ENCODE measurements around the gene CCDC188.
"Not testable (repeated sequence)": the region's sequence is repeated elsewhere in the genome, so short reads cannot be mapped to it uniquely, and the experiment has no call there.

Gene CCDC188

DNA sequence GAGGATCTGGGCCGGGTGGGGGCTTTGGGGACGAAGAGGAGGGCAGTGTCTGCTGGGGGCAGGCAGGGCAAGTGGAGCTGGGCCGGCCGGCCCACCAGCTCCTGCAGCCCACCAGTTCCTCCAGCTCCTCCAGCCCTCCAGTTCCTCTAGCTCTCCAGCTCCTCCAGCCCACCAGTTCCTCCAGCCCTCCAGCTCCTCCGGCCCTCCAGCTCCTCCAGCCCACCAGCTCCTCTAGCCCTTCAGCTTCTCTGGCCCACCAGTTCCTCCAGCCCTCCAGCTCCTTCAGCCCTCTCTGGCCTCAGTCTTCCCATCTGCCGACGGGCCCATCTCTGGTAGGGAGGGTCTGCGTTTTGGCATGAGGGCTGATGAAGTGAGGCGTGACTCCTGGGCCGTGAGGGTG lies 9.2 kb upstream of the CCDC188 start:
- DNase-seq (ENCODE audit: low read depth, low spot score): no peak
- ChIA-PET POLR2A (no interaction called here), CTCF (interaction anchor here (0.8 to 2.8 kb wide), 6 partner anchors 15 to 157 kb away, joined by 3 to 30 read pairs (median 4); no protein-coding TSS in a partner anchor)
- H3K4me3 ChIP-seq (ENCODE audit: low read depth, low read length): no peak overlapping the region
- TF ChIP-seq CTCF (IDR thresholded peaks at IDR 0.05; ENCODE audit: insufficient read depth, low read length, missing control alignments): no peak

DNA sequence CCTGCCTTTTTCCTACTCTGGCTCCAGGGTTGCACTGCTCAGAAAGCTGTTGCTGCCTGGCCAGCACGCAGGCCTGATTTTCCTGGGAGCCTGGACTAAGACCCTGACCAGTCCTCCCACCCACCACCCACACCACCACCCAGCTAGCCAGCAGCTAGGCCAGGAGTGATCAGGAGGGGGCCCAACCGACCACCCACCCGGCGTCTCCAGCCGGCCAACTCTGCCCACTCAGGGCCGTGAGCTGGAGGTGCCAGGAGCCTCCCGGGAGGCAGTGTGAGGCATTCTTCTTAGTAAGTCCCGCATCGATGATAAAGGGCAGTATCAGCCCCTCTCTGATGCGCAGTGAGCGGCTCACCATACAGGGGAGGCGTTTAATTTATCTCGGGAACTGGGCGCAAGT lies 8.7 kb upstream of the CCDC188 start:
- DNase-seq (ENCODE audit: low read depth, low spot score); H3K4me3 ChIP-seq (ENCODE audit: low read depth, low read length); POLR2A ChIA-PET: not testable (repeated sequence)
- CTCF ChIA-PET: interaction anchor here (0.7 to 2.8 kb wide), 7 partner anchors 16 to 157 kb away, joined by 3 to 30 read pairs (median 3); no protein-coding TSS in a partner anchor

DNA sequence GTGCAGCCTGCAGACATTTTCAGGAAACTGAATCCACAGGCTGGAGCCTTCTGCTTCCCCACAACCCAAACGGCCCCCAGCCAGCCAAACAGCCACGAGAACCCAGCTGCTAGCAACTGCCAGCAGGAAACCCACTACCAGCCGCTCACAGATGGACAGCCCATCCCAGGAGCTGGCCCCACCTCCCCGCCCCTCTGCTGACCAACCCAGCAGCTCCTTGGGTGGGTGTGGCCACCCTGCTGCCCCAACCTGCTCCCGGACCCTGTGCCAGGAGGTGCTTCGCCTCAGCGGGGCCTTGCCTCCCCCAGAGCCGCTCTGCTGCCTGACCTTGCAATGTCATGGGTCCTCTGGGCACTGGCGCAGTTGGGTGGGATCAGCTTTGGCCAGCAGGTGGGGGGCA lies 8.2 kb upstream of the CCDC188 start:
- no peak overlapping the region for H3K4me3 ChIP-seq (ENCODE audit: low read depth, low read length)
- TF ChIP-seq CTCF (IDR thresholded peaks at IDR 0.05; ENCODE audit: insufficient read depth, low read length, missing control alignments): no peak
- no peak for DNase-seq (ENCODE audit: low read depth, low spot score)
- ChIA-PET CTCF (interaction anchor here (0.7 to 2.8 kb wide), 4 partner anchors 16 to 133 kb away, joined by 3 to 30 read pairs (median 6); no protein-coding TSS in a partner anchor), POLR2A (no interaction called here)

DNA sequence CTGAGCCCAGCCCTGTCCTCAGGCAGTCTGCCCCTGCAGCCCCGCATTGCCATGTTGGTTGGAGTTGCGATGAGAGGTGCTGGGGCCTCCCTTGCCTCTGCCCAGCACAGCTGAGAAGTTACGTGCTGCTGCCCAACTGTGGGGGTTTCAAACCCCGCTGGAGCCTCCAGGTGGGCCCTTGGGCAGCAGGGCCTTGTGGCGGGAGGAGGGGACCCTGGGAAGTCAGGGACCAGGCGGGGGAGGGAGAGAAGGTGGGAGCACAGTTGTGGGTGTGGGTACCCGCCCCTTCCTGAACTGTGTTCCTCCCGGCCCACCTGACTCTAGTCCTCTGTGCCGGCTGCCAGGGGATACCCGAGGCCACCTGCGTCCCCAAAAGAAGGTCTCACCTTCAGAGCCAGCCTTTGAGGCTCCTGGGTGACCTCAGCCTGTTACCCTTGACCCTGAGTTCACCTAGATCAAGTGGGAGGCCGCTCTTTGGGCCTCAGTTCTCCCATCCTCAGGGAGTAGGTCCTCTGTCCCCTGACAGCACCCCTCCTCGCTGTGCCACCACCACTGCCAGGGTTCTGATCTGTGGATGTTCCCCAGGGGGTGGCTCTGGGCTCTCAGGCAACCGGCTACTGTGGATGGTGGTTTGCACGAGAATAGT lies 7.7 kb upstream of the CCDC188 start:
- ChIA-PET POLR2A (no interaction called here), CTCF (interaction anchor here (1.4 to 5.6 kb wide), 4 partner anchors 126 to 134 kb away, joined by 8 to 89 read pairs (median 22); no protein-coding TSS in a partner anchor)
- TF ChIP-seq CTCF (IDR thresholded peaks at IDR 0.05; ENCODE audit: insufficient read depth, low read length, missing control alignments): no peak
- H3K4me3 ChIP-seq (ENCODE audit: low read depth, low read length): no peak overlapping the region
- no peak for DNase-seq (ENCODE audit: low read depth, low spot score)

DNA sequence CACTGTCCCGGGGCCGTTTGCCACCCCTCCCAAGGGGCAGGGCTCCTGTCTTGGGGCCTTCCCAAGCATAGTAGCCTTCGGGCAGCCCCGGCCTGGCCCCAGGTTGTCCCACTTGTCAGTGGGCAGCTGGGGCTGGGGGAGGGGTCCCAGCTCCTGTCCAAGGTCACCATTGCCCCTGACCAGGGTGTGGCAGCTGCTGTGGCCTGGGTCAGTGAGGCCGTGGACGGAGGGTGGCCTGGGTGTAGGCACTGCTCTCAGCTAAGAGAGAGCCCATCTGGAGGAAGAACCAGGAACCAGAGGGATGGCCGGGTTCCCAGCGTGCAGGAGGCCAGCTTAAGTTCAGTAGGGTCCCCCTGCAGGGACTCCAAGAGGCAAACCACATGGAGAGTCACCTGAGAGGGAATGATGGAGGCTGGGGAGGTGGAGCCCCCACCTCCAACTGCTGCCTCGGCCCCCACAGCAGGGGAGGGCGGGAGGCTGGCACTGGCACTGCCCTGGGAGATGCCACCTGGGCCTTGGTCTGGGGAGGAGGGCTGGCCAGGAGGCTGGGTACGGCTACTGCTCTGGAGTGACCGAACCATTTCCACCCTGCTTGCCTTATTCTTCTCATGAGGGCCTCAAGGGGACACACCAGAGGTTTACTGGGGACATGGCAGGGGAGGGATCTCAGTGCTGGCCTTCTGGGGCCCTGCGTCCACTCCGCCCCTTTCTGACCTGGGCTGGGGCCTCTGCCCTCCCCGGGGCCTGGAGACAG lies 6.8 kb upstream of the CCDC188 start:
- no peak for TF ChIP-seq CTCF (IDR thresholded peaks at IDR 0.05; ENCODE audit: insufficient read depth, low read length, missing control alignments)
- DNase-seq (ENCODE audit: low read depth, low spot score): no peak
- POLR2A ChIA-PET: interaction anchor here (1.0 kb wide), 1 partner anchor 80 kb away, joined by 3 read pairs; no protein-coding TSS in a partner anchor
- CTCF ChIA-PET: interaction anchor here (0.7 to 5.6 kb wide), 28 partner anchors 10 to 298 kb away, joined by 3 to 89 read pairs (median 5); partner anchors contain the start of gene DGCR6L
- no peak overlapping the region for H3K4me3 ChIP-seq (ENCODE audit: low read depth, low read length)

DNA sequence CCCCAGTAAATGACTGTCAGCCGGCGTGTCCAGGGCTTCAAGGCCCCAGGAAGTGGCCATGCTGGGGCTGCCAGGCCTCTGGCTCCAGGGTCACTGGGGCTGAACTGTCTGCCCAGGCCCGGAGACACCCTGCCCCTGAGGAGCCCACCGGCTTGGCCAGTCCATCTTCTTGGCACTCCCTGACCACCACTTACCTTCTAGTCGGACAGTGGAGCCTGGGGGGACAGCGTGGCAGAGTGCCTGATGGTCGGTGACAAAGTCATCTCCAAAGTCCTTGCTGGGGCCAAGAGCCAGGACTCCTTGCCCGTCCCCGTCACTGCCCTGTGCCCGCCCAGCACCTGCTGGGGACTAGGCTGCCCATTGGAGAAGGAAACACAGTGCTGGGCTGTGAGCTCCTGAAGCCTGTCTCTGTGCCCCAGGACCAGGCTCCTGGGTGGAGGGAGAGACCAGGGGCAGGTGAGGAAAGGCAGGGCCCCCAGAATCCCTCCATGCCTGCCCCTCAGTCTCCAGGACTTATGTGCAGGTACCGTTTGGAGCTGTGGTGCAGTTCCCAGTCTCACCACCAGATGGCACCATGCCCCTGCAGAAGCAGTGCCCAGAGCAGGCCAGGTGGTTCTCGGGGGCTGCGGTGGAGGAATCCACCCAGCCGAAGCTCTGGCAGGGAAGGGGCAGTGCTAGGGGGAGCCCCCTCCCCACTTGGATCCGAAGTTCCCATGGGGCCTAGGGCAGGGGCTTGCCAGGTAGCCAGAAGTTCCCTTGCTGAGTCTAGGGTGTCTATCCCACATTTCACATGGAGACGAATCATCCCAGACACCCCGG lies 6.0 kb upstream of the CCDC188 start:
- peak; percentile 95 for TF ChIP-seq CTCF (IDR thresholded peaks at IDR 0.05; ENCODE audit: insufficient read depth, low read length, missing control alignments)
- no peak overlapping the region for H3K4me3 ChIP-seq (ENCODE audit: low read depth, low read length)
- DNase-seq (ENCODE audit: low read depth, low spot score): peak; percentile 3
- CTCF ChIA-PET: interaction anchor here (0.7 to 5.6 kb wide), 28 partner anchors 9 to 299 kb away, joined by 3 to 89 read pairs (median 5); partner anchors contain the start of gene DGCR6L
- POLR2A ChIA-PET: interaction anchor here (1.0 kb wide), 1 partner anchor 80 kb away, joined by 3 read pairs; no protein-coding TSS in a partner anchor

All from AG04449 (cell line).